SK-MEL-5 (cell line): ENCODE data around the gene PRICKLE2. TPM values are rescaled to one million over a fixed set of nuclear protein-coding genes. Genes with fewer than 3 reads are reported as not detected.

Experiments used
- DNase-seq: peaks from one replicate; pipeline ENCODE4 v3.0.0-alpha.2; 2016; ENCODE audit warnings: low read depth, low spot score
- in situ Hi-C: cut with HindIII; loops from 2 replicates; pipeline ENCODE4 v1.10.0; 2016; ENCODE audit warnings: low sequenced_read_pairs, high pct_unique_total_duplicates, low pct_unique_long_range_greater_than_20kb
- total RNA-seq: library from RNA; depleted of rRNA; stranded (reverse); fragments of >200 nt; shearing (Covaris generic); gene quantifications from 2 replicates; pipeline ENCODE4 v1.2.3, GENCODE V29; 2014

PRICKLE2 gene
- total RNA-seq, 1 experiment from 2014 or later: 1.5 TPM

DNA sequence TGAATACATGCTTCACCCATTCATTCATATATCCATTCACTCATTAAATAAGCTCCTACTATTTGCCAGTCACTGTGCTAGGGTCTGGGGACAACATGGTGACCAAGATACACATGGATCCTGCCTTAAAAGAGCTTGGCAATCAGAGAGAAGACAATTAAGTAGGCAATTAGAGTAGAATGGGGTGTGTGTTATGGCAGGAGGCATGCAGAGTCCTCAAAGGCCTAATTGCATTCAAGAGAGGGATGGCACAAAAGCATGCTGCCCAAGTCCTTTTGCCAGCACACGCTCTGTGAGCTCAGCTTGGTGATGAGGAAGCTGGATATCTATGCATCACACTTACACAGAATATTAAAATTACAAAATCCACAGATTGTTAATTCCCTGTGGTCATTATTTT, 2.8 kb upstream of the PRICKLE2 start:
- in situ Hi-C loops: no loop called here
- no peak for DNase-seq

DNA sequence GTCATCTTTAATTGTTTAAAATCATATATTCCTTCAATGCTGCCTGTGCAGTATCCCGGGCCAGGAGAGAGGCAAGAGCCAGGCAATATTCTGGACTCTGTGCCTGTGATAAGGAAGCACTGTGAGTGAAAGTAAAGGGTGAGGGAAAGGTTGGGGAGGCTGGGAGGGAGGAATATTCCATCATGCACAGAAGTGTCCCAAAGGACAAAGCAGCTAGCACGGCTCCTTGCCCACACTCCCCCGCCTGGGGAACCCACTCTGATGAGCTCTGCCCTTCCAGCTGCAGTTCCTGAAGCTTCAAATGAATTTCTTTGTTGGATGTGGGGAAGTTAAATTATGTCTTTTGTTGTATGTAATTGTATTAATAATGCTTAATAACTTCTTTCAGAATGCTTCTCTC, 1.5 kb upstream of the PRICKLE2 start:
- DNase-seq: no peak
- in situ Hi-C loops: no loop called here

DNA sequence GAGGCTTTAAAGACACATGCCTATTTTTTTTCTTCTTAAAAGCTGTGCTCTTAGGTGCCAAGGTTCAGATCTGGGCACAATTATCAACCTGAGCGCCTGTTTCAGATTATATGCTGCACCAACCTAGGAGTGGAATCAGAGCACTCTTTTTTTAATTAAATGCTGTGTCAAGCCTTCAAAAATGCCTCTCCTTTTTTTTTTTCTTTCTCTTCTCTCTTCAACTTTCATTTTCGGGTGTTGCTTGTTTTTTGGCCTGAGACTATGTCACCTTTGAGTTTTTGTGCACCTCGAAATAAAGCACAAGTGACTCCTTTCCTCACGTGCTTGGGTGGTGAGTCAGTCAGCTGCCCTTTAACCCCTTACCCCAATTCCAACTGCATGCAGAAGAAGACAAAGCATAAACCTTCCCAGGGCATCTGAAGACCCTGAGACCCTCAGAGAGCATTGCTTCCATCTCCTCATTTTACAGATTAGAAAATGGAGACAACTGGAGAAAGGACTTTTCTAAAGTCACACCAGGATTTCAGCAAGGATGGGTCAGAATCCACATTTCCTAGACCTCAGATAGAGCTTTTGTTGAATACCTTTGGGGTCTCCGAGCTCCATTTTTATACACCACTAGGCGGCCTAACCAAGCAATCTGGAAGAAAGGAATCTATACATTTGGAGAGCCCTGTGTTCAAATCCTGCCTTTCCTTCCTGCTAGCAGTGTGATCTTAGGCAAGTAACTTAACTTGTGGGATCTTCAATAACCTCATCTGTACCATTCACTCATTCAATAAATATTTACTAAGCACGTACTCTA, 631 bp upstream of the PRICKLE2 start:
- peak; percentile 8 for DNase-seq
- in situ Hi-C loops: no loop called here

DNA sequence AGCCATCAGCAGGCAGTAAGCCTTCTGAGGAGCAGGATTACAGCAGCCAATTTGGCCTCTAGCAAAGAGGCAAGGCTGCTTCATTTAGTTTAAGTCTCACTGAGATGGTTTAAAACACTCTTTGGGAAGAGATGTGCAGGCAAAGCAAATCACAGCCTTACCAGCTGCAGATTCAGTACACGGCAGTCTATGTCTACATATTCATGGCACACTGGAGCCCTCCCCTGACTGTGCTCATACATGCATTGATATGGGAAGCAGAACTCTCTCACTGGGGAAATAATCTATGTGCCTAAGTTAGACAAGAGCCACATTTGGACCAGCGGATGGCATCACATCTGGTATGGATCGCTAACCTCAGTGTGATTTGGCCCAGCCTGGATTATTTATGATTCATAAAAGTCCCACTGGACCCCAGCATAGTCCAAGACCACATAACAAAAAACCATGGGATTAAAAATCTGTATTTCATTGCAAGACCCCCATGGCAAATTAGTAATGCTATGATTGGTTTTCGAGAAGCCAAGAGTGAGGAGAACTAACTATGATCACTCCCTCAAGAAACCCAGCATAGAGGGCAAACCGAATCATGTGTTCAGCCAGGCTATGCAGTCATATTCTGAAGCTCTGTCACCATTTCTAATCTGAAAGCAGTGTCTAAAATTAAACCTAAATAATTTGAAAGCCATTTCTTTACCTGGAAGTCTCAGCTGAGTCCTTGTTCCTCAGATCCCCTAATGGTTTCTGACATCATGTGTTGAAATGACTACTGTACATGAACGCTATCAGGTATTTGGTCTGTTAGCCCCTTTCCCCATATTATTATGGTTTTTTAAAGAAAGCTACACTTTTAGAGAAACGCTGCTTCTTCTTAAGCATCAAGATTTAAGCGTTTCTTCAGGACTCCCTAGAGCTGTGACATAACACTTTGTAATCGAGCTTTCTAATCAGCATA, 1.2 kb downstream of the PRICKLE2 start:
- peak; percentile 36 for DNase-seq
- in situ Hi-C loops: no loop called here

DNA sequence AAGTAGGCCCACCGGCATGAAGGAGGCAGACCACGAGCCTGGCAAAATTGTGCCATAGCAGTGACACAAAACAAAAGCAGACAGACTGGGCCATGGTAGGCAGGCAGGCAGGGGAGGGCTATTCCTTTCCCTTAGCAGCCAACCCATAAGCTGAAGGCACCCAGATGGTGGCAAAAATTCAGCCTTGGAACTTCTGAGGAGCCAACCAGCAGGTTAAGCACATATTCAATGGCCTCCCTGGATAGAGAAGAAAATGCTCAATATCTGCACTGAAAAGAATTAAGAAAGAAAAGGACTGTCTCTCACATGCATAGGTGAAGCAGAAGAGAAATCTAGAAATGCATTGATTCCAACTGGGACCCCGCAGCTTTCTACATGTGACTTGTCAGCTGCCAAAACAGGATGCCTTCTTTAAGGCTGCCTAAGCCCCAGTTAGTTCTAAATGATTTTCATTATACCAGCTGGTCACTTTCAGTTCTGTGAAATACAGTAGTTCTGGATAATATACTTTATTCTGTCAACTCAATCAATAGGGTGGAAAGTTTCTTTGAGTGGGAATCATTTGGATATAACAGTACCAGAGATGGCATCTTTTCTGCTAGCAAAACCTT, 2.7 kb downstream of the PRICKLE2 start:
- in situ Hi-C loops: no loop called here
- DNase-seq: no peak

GRCh38 chr3:64221571-64222257, 3.6 kb downstream of the PRICKLE2 start:
- DNase-seq: peak; percentile 36

GRCh38 chr3:64220161-64220914, 4.9 kb downstream of the PRICKLE2 start:
- in situ Hi-C loops: no loop called here
- DNase-seq: peak; percentile 65

More at GRCh38 chr3:64221571-64222257, 3.6 kb downstream of the PRICKLE2 start:
- in situ Hi-C loops: no loop called here

GRCh38 chr3:64218746-64219145, 6.5 kb downstream of the PRICKLE2 start:
- DNase-seq: no peak
- in situ Hi-C loops: no loop called here

DNA sequence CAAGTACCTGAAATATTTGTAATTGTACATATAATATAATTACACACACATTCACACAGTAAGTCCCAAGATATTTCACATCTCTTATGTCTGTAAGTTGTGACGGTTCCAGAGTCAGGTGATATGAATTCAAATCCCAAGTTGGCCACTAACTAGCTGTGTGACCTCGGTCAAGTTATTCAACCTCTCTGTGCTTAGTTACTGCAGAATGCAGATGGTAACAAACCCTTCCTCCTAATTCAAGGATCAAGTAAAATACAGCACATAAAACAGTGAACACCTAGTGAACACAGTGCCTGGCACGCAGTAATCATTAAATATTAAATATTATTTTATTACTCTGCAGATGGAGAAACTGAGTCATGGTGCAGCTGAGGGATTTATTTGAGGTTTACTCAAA, 6.9 kb downstream of the PRICKLE2 start:
- DNase-seq: no peak
- in situ Hi-C loops: no loop called here

DNA sequence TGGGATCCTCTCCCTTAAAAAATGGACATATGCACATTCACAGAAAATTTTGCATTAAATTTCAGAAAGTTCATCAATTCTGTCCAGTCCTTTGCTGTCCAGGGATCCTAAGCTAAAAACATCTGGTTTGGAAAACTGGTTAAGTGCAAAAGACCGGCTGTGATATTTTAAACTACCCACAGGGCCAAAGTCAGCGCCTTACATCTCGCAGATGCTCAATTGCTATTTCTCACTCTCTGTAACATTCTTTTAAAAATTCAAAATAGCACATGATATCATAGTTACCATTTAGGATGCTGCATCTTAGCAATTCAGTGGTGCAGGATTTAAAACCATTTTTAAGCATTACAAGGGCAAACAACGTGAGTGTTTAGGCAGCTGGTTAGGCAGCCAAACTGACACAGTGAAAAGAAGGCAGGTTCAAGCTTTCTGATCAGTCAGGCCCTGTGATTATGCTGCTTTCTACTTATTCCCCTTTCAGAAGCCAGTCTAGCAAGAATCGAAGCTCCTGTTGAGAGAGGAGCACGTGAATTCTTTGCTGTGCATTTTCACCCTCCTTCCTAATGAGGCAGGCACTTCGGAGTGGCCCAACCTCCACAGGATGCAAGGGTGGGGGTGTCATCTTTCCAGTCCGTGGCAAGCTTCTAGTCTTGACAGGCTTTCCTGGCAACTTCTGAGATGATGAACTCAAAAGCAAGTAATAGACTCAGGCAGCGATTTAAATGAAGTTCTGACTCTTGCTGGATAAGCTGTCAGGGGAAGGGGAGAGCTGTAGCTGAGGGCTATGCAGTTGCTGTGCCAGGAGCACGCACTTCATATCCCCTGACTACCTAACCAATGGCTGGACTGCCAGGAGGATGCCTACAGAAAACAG, 8.8 kb downstream of the PRICKLE2 start:
- no peak for DNase-seq
- in situ Hi-C loops: no loop called here

GRCh38 chr3:64215559-64215958, 9.7 kb downstream of the PRICKLE2 start:
- in situ Hi-C loops: no loop called here
- DNase-seq: no peak

- in situ Hi-C loops: no loop called here
- no peak for DNase-seq
These were observed 10.2 kb downstream of the PRICKLE2 start for GRCh38 chr3:64215103-64215502.

GRCh38 chr3:64214381-64215018, 10.8 kb downstream of the PRICKLE2 start:
- in situ Hi-C loops: no loop called here
- DNase-seq: no peak

DNA sequence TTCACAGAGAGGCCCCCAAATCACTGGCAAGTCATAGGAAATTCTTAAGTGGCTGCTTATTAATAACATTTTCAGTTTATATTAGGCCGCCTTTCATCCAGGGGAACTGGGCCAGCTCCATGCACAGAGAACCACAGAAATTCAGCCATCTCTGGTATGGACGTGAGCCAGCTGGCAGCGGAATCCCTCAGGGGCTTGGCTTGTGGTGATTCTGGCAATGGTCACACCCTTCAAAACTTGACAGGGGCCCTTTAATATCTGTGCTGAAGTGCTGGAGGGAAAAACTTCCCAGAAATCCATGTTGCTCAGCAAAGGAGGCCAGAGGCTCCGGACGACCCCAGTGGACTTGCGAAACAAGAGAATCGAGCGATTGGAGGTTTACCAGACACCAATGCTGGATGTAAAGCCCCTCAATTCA, 11.3 kb downstream of the PRICKLE2 start:
- DNase-seq: no peak
- in situ Hi-C loops: no loop called here

GRCh38 chr3:64213224-64213878, 11.9 kb downstream of the PRICKLE2 start:
- in situ Hi-C loops: no loop called here
- no peak for DNase-seq
